HG03521 (cell line): ENCODE data around the gene KIF6.

Experiments
- ATAC-seq: cut with Tn5 transposase; IDR thresholded peaks from one replicate; pipeline ENCODE4 v1.9.1; 2021; ENCODE audit warnings: mild to moderate bottlenecking, moderate library complexity; ENCODE audit not compliant: unreplicated experiment

KIF6 gene

DNA sequence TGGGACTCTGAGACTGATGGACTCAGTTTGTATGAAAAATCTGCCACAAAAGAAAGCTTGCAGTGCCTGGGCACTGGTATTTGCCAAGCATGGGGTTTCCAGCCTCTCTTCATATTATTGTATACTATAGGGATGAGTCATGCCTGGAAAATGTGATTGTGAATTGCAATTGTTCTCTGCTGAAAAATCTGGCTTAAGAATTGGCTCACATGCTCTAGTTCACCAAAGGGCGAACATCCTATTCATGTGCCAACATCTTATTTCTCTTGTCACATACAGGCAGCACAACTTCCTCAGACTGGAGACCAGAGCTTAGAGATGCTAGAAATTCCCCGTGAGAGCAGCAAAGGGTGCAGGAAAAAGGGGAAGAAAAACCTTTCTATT, 299.1 kb downstream of the KIF6 start:
- no peak for ATAC-seq

DNA sequence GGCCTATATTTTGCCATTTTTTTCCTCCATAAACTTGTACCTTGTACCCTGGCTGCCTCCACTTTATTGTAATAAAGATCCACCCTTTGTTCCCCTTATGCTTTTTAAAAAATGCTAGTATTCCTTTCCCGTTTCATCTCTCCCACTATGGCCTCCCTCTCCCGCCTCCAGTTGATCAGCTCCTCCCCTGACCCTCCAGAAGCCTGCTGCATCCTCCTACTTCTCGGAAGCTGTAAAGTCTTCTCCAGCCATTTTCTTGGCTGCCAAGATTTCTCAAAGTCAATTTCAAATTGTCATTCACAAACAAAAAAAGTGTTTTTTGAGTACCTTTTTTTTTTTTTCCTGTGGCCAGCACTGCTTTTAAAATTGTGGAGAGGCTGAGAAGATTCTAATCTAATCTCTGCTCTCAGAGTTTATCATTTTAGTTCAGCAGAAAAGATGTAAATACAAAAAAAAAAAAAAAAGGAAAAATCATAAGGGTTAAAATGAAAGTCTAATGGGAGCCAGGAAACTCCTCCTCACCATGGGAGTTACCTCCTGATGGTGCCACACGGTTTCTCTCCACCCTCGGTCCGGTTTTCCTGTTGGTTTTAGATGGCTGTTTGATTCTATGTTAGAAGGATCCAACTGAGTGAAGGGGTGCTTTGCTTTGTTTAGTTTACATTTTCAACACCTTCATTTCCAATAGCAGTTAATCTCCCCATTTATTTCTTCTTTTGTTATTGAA, 299.7 kb downstream of the KIF6 start:
- no peak for ATAC-seq

DNA sequence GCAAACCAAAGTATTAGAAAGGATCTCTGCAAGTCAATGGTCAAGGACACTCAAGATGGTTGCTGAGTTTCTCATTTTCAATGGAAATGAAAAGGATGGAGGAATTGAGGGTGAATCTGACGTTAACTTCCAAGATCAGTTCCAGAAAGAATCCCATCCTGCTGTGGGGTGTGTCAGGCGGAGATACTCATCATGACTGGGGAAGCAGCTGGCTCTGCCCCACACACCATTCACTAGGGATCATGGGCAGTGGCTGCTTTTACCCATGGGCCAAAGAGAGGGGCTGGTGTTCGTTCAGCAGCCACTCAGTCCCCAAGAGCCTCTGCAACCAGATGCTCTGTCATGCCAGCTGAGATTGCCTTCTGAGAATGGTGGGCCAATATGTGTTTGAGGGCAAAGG, 300.4 kb downstream of the KIF6 start:
- ATAC-seq = no peak

DNA sequence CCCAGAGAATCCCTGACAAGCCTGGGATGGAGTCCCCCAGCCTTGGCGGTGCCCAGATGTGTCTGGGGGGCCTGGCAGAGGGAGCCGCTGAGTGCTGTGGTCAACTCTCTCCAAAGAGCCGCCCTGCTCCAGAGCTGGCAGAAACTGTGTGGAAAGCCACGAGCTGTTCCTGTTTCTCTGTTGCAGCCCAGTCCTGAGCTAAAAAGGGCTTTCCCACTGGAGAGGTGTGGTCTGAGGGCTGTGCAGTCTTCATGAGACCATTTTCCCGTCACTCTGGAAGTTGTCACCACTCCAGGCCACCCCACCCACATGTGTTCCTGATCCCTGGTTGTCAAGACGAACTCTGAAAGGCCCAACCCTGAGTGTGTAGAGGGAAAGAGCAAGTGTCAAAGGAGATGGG, 303.0 kb downstream of the KIF6 start:
- ATAC-seq = no peak

DNA sequence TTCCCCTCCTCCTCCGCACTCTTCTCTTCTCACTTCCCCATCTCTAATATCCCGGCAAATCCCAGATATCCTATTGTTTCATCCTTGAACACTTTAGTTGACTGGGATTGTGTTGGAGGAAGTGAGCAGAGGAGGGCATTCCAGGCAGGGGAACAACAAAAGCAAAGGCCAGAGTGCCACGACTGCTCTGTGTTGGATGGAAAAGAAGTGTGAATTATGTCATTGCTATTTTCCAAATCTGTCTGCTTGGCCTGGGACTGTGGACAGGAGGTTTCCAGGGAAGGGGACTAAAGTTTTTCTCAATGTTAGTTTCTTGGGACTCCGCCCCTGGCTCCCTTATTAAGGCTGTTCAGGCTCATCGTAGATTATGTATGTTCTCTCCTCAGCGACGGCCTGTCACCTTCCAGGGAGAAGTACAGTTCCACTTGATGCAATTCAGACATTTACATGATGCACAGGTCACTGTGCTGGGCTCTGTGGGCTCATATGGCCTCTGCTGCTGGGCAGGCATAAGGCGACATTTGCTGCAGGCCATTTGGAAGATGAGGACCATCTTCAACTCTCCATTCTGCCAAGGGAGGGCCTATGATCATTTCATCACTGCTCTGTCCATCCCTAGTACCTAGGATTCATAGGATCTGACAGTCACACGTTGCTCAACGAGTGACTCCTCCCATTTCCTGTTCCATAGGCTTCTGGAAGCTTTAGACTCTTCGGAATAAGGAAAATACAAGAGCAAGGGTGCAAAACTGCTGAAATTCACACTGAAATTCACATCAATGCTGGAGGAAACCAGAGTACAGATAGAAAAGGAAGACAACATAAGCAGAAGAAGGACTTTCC, 303.6 kb downstream of the KIF6 start:
- ATAC-seq = no peak

DNA sequence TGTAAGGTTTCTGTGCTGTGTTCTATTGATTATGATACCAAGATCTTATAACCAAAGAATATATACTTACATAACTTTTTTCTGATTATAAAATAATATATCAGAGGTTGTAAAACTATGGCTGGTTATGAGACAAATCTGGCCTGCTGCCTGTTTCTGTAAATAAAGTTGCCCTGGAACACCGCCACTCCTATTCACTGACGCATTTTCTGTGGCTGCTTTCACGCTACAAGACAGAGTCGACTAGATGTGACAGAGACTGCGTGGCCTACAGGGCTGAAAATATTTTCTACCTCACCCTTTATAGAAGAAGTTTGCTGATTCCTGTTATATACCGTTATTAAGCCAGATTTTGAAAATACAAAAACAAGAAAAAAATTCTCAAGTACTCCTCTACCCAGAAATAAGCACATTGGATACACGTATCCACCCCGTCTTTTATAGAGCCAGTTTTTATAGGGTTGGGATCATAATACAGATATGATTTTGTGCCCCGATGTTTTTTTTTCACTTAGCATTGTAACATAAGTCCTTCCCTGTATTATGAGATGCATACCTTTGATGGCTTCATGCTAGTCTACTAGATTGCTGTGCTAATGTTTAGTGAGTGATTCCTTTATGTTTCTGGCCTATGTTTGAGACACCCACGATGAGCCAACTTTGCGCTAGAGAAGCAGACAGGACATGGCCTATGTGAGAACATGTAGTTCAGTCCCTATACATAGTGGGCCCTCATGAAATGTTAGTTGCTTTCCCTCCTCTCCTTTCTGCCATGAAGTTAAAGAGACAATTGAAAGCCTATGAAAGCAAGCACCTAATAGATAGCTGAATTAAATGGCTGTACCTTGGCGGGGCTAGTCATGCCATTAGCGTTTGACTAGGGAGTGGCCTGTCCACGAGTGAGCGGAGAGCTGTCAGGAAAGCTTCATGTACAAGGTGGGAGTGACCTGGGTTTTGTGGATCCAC, 304.6 kb downstream of the KIF6 start:
- no peak for ATAC-seq

DNA sequence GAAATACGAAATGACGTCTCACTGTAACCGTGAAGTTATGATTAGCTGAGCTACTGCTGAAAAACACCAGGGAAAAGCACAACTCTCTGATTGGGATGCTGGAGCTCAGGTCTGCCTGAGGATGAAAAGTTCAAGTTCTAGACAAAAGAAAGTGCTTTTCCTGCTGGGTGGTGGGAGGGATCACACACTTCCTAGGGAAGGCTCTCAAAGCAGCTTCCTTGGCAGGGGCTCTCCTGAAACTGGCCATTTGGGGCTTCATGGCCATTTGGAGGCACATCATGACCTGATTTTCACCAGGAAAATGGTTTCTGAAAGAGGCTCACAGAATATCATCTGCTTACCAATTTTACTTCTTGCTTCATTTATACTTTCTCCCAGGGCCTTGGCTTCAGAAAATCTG, 305.6 kb downstream of the KIF6 start:
- ATAC-seq = no peak

DNA sequence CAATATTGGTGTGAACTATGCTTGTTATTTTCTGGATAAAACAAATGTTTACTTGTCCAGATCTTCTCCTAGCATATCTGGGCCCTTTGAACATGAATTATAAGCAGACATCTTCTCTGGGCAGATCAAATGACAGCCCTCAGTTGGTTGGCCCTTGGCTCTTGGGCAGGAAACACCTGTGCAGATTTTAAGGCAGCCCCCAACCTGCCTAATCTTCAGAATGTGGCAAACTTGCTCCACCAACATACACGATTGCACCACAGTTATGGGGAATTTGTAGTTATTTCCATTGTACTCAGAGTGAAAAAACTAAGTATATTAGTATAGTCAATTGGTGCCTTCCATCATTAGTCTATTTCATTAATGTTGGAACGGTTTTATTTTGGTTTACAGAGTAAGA, 307.8 kb downstream of the KIF6 start:
- ATAC-seq = no peak

DNA sequence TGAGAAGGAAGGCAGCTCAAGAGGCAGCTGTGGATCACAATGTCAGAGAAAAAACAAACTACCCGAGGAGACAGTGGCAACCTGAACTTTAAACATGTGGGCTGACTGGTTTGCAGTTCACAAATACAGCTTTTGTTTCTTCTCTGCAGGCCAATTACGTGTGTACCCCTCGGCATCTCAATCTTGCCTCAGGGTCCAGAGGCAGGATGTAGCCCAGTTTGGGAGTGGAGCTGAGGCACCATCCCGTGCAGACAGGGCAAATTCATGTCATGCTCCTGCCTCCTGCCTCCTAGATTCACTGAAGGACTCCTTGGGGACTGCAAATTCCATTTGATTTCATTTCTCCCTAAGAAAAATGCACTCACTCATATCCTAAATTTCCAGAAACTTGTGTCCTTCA, 308.5 kb downstream of the KIF6 start:
- ATAC-seq = no peak

DNA sequence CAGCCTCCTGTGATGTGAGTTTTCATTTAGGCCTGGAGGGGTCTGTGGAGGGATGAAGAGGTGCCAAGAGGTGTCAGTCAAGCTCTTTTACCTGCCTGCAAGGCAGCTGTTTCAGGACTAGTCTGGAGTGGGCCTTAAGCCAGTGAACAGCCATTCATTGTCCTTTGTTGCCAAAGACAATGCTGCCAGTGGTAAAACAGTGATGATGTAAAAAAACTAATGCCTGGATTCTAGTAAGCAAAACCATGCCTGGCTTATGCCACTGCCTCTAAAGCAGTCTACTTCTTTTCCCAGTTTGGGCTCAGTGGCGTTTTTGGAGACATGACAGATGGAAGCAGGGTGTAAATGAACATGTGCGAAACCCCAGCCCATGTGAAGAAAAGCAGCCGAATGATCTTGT, 309.2 kb downstream of the KIF6 start:
- no peak for ATAC-seq

DNA sequence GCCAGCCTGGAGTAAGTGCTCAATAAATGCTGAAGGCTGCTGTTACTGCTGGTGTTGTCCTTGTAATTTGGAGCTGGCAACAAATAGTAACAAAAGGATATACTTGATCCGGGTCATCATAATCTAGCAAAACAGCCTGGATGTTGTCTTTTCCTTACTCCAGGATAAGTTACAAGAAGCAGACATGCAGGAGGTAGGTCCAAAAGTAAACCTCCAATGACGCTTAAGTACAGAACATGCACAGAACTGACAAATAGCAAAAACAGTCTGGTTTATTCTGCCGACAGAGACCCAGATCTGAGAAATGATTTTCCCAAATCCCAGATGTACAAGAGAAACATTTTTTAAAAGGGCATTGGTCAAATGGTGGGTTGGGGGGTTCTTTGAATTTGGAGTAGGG, 309.7 kb downstream of the KIF6 start:
- ATAC-seq = no peak

DNA sequence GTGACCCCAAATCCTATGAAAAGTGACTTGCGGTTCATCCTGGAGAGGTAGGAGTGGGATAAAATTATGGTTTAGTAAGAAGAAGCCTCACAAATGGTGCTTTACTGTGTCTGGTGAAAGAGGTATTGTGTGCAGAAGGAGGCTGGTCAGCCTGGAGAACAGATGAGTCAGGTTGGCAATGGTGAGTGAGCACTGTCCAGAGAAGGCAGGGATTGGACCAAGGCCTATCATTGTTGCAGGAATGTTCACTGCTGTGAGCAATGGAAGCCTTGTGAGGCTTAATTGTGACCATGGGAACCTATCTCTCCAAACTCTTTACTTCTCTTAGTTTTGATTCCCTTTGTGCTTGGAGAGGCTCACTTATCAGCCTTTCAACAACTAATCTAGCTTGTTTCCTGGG, 313.7 kb downstream of the KIF6 start:
- ATAC-seq = no peak

DNA sequence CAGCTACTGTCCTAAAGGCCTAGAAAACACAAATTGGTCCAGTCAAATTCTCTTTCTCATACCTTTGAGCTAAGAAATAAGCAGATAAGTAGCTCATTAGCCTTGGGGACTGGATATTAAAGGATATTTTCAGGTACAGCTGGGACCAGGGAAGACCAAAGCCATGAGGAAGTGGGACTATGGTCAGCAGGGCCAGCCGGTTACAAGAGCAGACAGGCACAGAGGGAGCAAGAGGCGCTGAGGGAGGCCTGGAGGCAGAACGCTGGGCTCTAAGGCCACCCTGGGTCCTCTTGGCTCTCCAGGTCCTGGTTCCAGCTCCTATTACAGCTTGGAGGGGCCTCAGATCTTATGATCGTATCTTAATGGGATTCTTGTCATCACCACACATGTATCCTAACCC, 314.2 kb downstream of the KIF6 start:
- no peak for ATAC-seq

DNA sequence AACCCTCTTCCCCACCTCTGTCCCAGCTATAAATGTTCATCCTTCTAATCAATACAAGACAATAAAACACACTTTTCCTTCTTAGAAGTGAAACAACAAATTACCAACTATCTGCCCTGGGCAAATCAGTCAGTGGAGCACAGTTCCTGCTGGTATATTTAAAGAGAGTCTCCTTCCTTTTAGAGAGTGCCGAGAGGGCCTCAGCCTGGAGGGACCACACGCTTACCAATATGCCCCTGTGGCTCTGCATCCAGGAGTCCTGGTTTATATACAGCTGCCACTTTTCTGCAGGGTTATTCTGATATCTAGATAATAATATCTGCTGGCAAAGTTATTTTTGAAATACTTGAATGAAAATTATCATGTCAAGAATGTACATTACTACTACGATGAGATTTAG, 315.3 kb downstream of the KIF6 start:
- no peak for ATAC-seq

DNA sequence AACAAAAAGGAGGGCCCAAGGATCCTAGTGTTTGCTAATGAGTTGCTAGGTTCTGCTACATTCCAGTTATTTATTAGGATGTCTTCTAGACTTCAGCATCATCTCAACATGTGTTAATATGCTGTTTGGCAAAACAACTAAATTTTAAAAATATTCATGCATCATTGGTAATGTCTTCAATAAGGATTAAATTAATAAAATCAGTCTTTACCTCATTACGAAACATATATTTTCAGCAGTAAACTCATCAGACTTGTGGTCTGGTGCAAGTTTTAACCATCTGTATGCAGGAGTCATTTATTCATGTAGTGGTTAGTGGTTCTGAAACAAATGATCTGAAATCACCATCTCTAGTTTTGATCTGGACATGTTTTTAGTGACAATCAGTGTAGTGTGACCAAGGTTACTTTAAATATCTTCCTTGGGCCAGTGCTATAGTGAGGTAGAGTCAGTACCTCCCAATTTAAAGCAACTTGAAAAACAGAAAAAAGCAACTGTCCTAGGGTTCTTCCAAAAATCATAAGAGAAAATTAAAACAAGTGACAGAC, 317.7 kb downstream of the KIF6 start:
- peak; percentile 70 for ATAC-seq

DNA sequence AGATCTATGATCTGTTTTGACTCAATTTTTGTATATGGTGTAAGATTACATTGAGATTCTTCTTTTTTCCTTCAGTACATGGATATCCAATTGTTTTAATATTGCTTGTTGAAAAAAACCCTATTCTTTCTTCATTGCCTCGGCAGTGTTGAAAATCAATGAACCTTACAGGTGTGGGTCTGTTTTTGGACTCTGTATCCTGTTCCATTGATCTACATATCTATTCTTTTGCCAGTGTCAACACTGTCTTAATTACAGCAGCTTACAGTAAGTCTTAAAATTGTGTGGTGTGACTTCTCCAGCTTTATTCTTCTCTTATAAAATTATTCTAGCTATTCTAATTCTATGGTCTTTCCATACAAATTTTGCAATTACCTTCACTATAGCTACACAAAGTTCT, 320.9 kb downstream of the KIF6 start:
- ATAC-seq = no peak

DNA sequence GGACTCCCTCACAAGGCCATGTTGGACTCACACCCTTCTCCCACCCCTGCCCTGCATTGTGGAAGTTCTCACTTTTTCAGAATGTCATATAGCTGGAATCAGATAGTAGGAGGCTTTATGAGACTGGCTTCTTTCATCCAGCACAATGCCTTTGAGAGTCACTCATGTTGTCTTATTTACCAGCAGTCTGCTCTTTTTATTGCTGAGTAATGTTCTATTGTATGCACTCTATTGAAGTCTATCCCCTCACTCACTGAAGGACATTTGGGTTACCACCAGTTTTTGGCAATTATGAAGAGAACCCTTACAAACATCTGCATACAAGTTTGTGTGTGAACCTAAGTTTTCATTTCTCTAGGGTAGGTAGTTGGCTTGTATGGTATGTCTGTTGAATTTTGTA, 321.9 kb downstream of the KIF6 start:
- ATAC-seq = no peak

DNA sequence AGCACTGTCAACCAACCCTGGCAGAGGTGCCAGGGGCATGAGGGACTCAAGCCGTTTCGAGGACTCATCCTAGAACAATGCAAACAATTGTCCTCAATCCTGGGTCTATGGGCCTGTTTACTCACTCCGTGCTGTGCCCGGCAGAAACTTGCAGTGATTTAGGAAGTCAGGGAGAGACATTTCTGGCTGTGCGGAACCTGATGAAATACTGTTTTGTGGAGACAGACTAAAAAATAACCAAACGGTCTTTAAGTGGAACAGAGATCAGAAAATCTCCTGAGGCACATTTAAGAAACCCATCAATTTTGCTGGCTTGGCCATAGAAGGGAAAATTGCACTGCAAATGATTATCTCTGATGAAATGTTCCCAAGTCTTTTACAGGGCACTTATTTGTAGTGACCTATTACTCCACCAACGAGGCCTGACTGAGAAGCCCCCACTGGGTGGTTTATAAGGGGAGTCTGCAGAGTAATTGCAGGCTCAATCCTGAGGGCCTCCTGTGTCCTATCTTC, 322.9 kb downstream of the KIF6 start:
- no peak for ATAC-seq

DNA sequence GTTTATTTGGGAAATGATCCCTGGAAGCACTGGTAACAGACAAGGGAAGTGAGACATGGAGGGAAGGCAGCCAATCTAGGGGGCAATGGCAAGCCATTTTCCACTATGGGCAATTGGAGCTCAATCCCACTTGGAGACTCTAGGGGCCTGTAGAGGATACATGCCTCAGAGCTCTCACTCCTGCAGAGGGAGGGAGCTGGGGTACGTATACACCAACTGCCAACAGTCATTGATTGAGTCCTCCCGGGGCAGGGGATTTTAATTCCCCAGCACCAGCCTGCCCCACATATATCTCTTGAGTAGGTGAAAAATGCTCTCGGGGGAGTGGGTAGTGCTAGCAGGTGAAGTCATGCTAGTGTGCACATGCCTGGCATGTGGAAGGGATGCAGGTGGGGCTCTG, 323.8 kb downstream of the KIF6 start:
- ATAC-seq = no peak

DNA sequence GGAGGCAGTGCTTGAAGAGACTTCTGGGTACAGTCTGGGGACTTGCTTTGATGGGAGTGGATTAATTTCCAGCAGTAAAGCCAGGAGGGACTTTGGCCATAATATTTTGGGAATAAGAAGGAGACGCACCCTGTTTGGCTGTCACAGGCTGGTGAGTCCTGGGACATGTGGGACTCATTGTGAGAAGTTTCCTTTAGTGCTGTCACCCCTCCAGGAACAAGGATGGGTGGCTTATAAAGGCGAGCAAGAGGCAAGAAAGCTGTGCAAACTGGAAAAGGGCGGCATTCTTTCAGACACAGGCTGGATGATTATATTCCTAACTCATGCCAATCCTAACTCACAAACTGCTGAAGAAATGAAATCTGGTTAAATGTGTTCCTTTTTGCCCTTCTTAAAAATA, 325.2 kb downstream of the KIF6 start:
- ATAC-seq = no peak

DNA sequence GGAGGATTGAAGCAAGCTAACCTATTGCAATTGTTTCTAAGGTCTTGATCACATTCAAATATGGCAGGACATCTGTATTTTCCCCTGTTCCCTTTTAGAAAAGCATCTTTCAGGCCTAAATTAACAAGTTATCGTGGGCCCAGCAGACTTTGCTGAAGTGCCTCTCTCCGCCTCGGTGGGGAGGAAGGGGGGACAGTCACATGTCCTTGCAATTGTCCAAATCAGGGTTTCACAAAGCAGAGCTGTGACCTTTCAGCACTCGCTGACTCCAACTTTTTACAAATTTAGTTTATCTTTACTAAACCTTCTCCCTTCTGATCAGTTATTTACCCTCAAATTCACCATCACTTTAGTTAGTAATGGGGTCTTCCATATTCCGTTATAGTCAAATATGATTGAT, 328.4 kb downstream of the KIF6 start:
- ATAC-seq = no peak
